Loucy (cell line): Measurements from ENCODE around the gene TNNI3.

Source experiments
- H2AFZ ChIP-seq: fragments of 200-600 bp; sonication (generic); 2 replicates; pipeline ENCODE4 v1.6.0; 2016; ENCODE audit warnings: antibody characterized with exemption, mild to moderate bottlenecking, low read length, moderate library complexity
- H3F3A ChIP-seq: fragments of 200-600 bp; 2 replicates; pipeline ENCODE4 v1.6.0; 2016; ENCODE audit warnings: antibody characterized with exemption, low read depth, mild to moderate bottlenecking
- H3K27me3 ChIP-seq: fragments of 200-600 bp; sonication (generic); 2 replicates; pipeline ENCODE4 v1.6.1; 2014; ENCODE audit warnings: low read length, mild to moderate bottlenecking; ENCODE audit not compliant: insufficient read depth, poor library complexity, severe bottlenecking
- H3K36me3 ChIP-seq: fragments of 200-600 bp; sonication (generic); 2 replicates; pipeline ENCODE4 v1.6.1; 2016; ENCODE audit warnings: low read length; ENCODE audit not compliant: insufficient read depth
- H3K4me1 ChIP-seq: fragments of 200-600 bp; sonication (generic); 2 replicates; pipeline ENCODE4 v1.5.1; 2014; ENCODE audit warnings: low read length, mild to moderate bottlenecking; ENCODE audit not compliant: insufficient read depth, poor library complexity, severe bottlenecking
- H3K4me2 ChIP-seq: fragments of 200-600 bp; sonication (generic); 2 replicates; pipeline ENCODE4 v1.6.0; 2014; ENCODE audit warnings: antibody characterized with exemption, low read length, low read depth, mild to moderate bottlenecking; ENCODE audit not compliant: poor library complexity, severe bottlenecking
- H3K4me3 ChIP-seq: fragments of 200-600 bp; sonication (generic); 2 replicates; pipeline ENCODE4 v1.5.1; 2014; ENCODE audit warnings: low read length, mild to moderate bottlenecking, mixed read lengths; ENCODE audit not compliant: poor library complexity, severe bottlenecking
- H3K79me2 ChIP-seq: fragments of 200-600 bp; sonication (generic); 2 replicates; pipeline ENCODE4 v1.6.1; 2014; ENCODE audit warnings: low read length; ENCODE audit not compliant: insufficient read depth
- H3K9ac ChIP-seq: fragments of 200-600 bp; sonication (generic); 2 replicates; pipeline ENCODE4 v1.6.0; 2014; ENCODE audit warnings: mild to moderate bottlenecking, low read depth, low read length, moderate library complexity; ENCODE audit not compliant: poor library complexity, severe bottlenecking
- H3K9me2 ChIP-seq: fragments of 200-600 bp; sonication (generic); replicated peaks from 2 replicates; pipeline ENCODE4 v1.6.1; 2016; ENCODE audit warnings: low read depth, low read length, mixed read lengths
- H3K9me3 ChIP-seq: fragments of 200-600 bp; sonication (generic); 2 replicates; pipeline ENCODE4 v1.6.1; 2014; ENCODE audit warnings: mild to moderate bottlenecking, antibody characterized with exemption, low read length, low read depth; ENCODE audit not compliant: insufficient read depth
- H4K20me1 ChIP-seq: fragments of 200-600 bp; sonication (generic); 2 replicates; pipeline ENCODE4 v1.6.0; 2014; ENCODE audit warnings: antibody characterized with exemption, low read length, mild to moderate bottlenecking; ENCODE audit not compliant: insufficient read depth, poor library complexity, severe bottlenecking
- EZH2phosphoT487 ChIP-seq: fragments of 200-600 bp; IDR thresholded peaks from 2 replicates; pipeline ENCODE4 v1.6.1; 2018; ENCODE audit warnings: antibody characterized with exemption, mild to moderate bottlenecking, moderate library complexity, borderline replicate concordance
- TF ChIP-seq, protein P1 (sequence below): fragments of 200-600 bp; sonication (generic); conservative IDR thresholded peaks from 2 replicates; pipeline ENCODE4 v1.5.1; 2014; ENCODE audit warnings: mild to moderate bottlenecking, antibody characterized with exemption, low read length

TNNI3 gene

DNA sequence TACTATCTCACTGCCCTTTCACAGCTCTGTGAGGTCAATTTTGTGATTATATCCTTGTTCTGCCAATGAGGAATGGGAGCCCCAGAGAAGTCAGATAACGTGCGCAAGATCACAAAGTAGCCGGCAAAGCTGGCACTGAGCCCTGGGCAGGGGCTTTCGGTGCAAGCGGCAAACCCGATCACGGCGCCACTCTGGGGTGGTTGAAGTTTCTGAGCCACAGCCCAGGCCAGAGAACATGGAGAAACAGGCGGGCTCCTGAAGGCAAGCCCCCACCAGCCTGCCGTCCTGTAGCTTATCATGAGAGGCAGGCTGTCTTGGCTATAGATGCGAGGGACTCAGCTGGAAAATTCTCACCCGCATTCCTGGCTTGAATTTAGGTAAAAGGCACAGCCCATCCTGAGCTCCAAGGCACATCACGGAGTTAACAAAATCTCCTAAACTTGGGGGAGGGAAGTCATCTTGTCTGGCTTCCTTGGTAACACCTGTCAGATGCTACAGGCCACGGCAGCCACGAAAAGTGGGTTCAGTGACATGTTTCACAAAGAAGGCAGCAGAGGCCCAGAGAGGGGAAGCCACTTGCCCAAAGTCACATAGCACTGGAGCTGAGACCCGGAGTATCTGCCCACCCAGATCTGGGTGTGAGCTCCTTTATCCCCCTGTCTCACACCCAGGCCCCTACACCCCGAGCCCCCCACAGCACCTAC is 21.0 kb downstream of the TNNI3 start:
- no peaks in the 10 kb centered on the region for H3F3A ChIP-seq
- H3K4me2 ChIP-seq, result no peak overlapping the region
- no peak overlapping the region for H3K4me3 ChIP-seq
- H3K27me3 ChIP-seq, result no peaks in the 10 kb centered on the region
- peaks cover 3% of the 10 kb centered on the region for H3K4me1 ChIP-seq
- no peaks in the 10 kb centered on the region for H3K79me2 ChIP-seq
- no peaks in the 10 kb centered on the region for H4K20me1 ChIP-seq
- no peaks in the 10 kb centered on the region for H3K9me3 ChIP-seq
- TF ChIP-seq EZH2phosphoT487, result no peak
- TF ChIP-seq, protein P1, sequence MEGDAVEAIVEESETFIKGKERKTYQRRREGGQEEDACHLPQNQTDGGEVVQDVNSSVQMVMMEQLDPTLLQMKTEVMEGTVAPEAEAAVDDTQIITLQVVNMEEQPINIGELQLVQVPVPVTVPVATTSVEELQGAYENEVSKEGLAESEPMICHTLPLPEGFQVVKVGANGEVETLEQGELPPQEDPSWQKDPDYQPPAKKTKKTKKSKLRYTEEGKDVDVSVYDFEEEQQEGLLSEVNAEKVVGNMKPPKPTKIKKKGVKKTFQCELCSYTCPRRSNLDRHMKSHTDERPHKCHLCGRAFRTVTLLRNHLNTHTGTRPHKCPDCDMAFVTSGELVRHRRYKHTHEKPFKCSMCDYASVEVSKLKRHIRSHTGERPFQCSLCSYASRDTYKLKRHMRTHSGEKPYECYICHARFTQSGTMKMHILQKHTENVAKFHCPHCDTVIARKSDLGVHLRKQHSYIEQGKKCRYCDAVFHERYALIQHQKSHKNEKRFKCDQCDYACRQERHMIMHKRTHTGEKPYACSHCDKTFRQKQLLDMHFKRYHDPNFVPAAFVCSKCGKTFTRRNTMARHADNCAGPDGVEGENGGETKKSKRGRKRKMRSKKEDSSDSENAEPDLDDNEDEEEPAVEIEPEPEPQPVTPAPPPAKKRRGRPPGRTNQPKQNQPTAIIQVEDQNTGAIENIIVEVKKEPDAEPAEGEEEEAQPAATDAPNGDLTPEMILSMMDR, result no peak
- H3K9ac ChIP-seq, result no peak overlapping the region
- H3K36me3 ChIP-seq, result no peaks in the 10 kb centered on the region
- no peak overlapping the region for H2AFZ ChIP-seq
- H3K9me2 ChIP-seq, result no peaks in the 10 kb centered on the region

DNA sequence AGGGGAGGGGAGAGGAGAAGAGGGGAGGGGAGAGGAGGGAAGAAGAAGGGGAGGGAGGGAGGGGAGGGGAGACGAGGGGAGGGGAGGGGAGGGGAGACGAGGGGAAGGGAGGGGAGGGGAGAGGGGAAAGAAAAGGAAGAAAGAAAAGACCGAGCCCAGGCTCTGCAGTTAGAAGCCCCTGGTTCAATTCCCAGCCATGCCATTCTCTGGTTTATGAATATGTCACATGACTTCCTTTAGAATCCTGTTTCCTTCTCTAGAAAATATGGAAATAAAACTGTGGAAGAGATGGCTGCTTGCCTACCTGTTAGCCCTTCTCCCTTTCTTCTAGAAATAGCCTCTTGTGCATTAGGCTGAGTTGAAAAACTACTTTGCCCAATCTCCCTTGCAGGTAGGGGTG is 22.8 kb downstream of the TNNI3 start:
- no peak overlapping the region for H3K9ac ChIP-seq
- no peak overlapping the region for H3K4me2 ChIP-seq
- no peaks in the 10 kb centered on the region for H3K36me3 ChIP-seq
- no peaks in the 10 kb centered on the region for H4K20me1 ChIP-seq
- H3F3A ChIP-seq, result no peaks in the 10 kb centered on the region
- H2AFZ ChIP-seq, result no peak overlapping the region
- no peak overlapping the region for H3K4me3 ChIP-seq
- H3K9me2 ChIP-seq, result no peaks in the 10 kb centered on the region
- H3K27me3 ChIP-seq, result no peaks in the 10 kb centered on the region
- TF ChIP-seq, protein P1, result no peak
- TF ChIP-seq EZH2phosphoT487, result no peak
- H3K79me2 ChIP-seq, result no peaks in the 10 kb centered on the region
- no peaks in the 10 kb centered on the region for H3K9me3 ChIP-seq
- H3K4me1 ChIP-seq, result peaks cover 3% of the 10 kb centered on the region

DNA sequence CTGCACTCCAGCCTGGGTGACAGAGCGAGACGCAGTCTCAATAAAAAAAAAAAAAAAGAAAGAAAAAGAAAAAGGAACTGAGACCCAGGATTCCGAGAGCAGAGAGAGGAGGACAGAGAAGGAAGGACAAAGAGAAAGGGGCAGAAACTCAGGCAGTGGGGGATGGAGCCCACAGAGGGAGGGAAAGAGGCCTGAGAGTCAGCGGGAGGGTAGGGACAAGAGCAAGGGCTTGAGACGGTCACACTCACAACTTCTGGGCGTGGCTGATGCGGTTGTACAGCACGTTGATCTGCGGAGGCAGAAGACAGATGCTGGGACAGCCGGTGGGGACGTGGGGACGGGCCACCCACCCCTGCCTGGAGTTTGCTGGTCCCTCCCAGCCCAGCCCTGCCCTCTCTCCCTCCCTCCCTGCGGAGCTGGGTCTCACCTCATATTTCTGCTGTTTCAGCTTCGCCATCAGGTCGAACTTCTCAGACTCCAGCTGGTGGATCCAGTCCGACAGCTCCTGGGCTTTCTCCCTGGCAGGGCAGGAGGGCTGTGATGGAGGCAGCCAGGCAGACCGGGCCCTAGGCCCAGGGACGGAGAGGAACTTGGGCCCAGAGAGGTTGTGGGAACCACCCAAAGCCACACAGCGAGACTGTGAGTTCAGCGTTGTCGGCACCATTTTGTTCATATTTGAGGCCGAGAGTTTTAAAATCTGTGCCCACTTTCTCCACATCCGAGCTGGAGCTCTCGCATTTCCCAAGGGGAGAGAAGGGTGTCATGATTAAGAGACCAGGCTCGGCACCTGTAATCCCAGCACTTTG is 23.7 kb downstream of the TNNI3 start:
- TF ChIP-seq EZH2phosphoT487, result no peak
- TF ChIP-seq, protein P1, result no peak
- H3K9me2 ChIP-seq, result no peaks in the 10 kb centered on the region
- no peaks in the 10 kb centered on the region for H4K20me1 ChIP-seq
- H3K4me2 ChIP-seq, result no peak overlapping the region
- no peaks in the 10 kb centered on the region for H3K36me3 ChIP-seq
- H3K4me3 ChIP-seq, result no peak overlapping the region
- no peaks in the 10 kb centered on the region for H3F3A ChIP-seq
- no peak overlapping the region for H3K9ac ChIP-seq
- H3K4me1 ChIP-seq, result peaks cover 3% of the 10 kb centered on the region
- no peaks in the 10 kb centered on the region for H3K9me3 ChIP-seq
- no peaks in the 10 kb centered on the region for H3K27me3 ChIP-seq
- no peaks in the 10 kb centered on the region for H3K79me2 ChIP-seq
- no peak overlapping the region for H2AFZ ChIP-seq
